ENCODE data around the gene PHF21B.

The PHF21B gene

DNA sequence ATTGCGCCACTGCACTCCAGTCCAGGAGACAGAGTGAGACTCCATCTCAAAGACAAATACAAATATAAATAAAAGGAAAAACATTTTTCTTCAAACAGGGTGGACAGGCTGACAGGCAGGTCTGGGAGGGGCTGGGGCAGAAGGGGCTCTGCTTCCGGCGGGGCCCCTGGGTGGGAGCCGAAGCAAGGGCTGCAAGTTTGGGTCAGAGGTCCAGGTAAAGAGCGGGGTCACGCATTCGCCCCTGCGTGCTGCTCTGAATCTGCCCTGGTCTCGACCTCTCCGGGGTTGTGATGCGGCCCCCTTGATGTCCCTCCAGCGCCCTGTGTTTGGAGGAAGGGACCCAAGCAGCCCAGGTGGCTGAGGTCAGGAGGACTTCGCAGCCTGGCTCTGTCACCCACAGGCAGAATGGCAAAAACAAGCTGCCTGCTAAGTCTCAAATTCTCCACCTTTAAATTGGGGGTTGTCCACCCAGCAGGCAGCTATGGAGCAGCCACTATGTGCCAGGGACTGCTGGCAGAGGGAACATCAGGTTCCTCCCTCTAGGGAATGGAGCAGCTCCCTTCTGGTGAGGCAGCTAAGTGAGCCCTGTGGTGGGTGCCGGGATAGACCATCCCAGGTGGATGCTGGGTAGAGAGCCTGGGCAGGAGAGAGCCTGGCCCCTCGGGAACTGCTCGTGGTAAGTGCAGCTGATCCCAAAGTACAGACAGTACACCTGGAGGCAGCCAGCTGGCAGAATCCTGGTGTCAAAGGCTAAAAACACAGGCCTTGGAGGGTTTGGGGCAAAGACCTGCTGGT is 10.3 kb upstream of the PHF21B start:
- no peak for DNase-seq (ENCODE audit: low spot score)
- Histone ChIP-seq H3K27ac (no peak overlapping the region), H3K4me3 (no peak overlapping the region)
- no peak for TF ChIP-seq CTCF (IDR thresholded peaks at IDR 0.05)

GRCh38 chr22:45014654-45015053 is 4.8 kb upstream of the PHF21B start:
- DNase-seq (ENCODE audit: low spot score): no peak
- Histone ChIP-seq H3K4me3 (no peak overlapping the region), H3K27ac (no peak overlapping the region)
- TF ChIP-seq CTCF (IDR thresholded peaks at IDR 0.05): no peak

GRCh38 chr22:45013138-45013537 is 3.3 kb upstream of the PHF21B start:
- no peak overlapping the region for H3K4me3 ChIP-seq
- no peak for TF ChIP-seq CTCF (IDR thresholded peaks at IDR 0.05)
- no peak overlapping the region for H3K27ac ChIP-seq
- DNase-seq (ENCODE audit: low spot score): no peak

DNA sequence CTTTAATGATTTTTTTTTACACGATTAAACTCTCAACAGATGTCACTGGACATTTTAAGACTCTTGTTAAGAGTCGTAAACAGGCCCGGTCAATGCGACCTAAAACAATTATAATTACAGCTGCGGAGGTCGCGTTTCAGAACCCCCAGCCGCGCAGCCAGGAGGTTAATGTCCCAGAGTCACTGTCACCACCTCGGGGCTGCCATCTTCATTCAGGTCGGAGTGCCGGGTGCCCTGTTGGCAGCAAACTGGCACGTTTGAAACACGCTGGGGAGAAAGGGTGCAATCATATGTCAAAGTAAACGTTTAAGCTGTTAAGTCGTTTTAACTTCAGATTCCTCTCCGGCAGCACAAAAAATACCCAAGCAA is 711 bp upstream of the PHF21B start:
- Histone ChIP-seq H3K27ac (no peak overlapping the region), H3K4me3 (peak overlapping the region; percentile 74)
- no peak for TF ChIP-seq CTCF (IDR thresholded peaks at IDR 0.05)
- no peak for DNase-seq (ENCODE audit: low spot score)

DNA sequence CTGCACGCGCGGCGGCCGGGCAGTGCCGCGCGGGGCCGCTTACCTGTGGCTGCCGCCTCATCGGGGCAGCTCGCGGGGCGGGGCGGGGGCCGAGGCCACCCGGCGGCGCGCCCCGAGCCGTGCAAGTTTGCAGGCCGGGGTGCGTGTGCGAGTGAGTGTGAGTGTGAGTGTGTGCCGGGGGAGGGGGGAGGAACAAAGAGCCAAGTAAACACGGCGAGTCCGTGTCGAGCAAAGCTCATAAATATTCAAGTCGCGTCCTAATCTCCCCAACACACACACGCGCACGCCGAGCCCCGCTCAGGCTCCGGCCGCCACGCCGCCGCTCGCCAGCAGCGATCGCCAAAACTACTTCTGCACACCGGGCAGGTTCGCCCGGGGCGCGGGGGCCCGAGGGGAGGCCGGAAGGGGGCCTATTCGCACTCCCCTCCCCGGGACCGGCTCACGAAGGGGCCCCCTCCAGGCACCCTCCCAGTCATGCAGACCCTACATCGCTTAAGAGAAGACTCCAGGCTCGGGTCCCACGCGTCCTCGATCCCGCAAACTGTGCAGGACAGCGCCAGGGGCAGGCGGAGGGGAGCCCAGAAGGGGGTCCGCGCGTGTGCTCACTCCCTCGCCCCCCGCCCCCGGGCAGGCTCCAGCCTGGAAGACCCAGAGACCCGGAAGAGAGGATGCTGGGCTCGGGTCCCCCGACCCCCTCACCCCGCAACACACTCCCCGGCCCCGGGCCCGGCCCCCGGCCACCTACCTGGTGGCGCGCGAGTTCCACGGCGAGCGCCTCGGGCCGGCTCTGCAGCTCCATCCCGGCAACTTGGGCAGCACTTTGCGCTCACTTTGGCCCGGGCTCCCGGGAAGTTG is 827 bp downstream of the PHF21B start:
- H3K27ac ChIP-seq: no peak overlapping the region
- H3K4me3 ChIP-seq: peak overlapping the region; percentile 74
- no peak for TF ChIP-seq CTCF (IDR thresholded peaks at IDR 0.05)
- no peak for DNase-seq (ENCODE audit: low spot score)

- no peak for DNase-seq (ENCODE audit: low spot score)
- Histone ChIP-seq H3K4me3 (peak overlapping the region; percentile 74), H3K27ac (peak overlapping the region in 1 of 2 donors; percentile 69)
- no peak for TF ChIP-seq CTCF (IDR thresholded peaks at IDR 0.05)
Observed at GRCh38 chr22:45008186-45008681, 1.6 kb downstream of the PHF21B start.

Data from coronary artery (tissue), 2 donors.